A673 (cell line): ENCODE measurements around the gene ZNF577. TPM values are rescaled to one million over a fixed set of nuclear protein-coding genes. Genes with fewer than 3 reads are reported as not detected.

Experiments used
- BruUV-seq: library from RNA; stranded (reverse); fragments of 400-500 nt; replicated peaks from 2 replicates; lab custom pipeline; 2021; lab: Mats Ljungman, UMichigan
- CTCF ChIA-PET: fragments of 300-600 bp; sonication (Branson Sonifier 250); formaldehyde crosslinking; loops from one replicate; lab custom pipeline; 2022; ENCODE audit warnings: antibody characterized with exemption; lab: Charles Lee
- POLR2A ChIA-PET: fragments of 300-600 bp; sonication (Branson Sonifier 250); formaldehyde crosslinking; loops from one replicate; lab custom pipeline; 2022; ENCODE audit warnings: antibody characterized with exemption; ENCODE audit not compliant: low non-redundant PET; lab: Charles Lee
- DNase-seq: peaks from one replicate; pipeline ENCODE4 v3.0.0-alpha.2; 2015; ENCODE audit warnings: low spot score
- H3K27ac ChIP-seq: fragments of 200-600 bp; sonication (generic); 2 replicates; pipeline ENCODE4 v1.5.1; 2016; ENCODE audit warnings: mixed run types, low read depth, mild to moderate bottlenecking, mixed read lengths, antibody characterized with exemption, low read length; ENCODE audit not compliant: poor library complexity, severe bottlenecking
- H3K27me3 ChIP-seq: fragments of 200-600 bp; sonication (generic); replicated peaks from 2 replicates; pipeline ENCODE4 v1.6.1; 2017; ENCODE audit warnings: mixed run types, low read depth, mild to moderate bottlenecking, mixed read lengths, antibody characterized with exemption, low read length; ENCODE audit not compliant: insufficient read depth, poor library complexity
- H3K36me3 ChIP-seq: fragments of 200-600 bp; sonication (generic); 2 replicates; pipeline ENCODE4 v1.6.1; 2016; ENCODE audit warnings: mixed run types, mild to moderate bottlenecking, mixed read lengths, antibody characterized with exemption, low read length; ENCODE audit not compliant: insufficient read depth, poor library complexity, severe bottlenecking
- H3K4me1 ChIP-seq: fragments of 200-600 bp; sonication (generic); 2 replicates; pipeline ENCODE4 v1.6.1; 2017; ENCODE audit warnings: mixed run types, mild to moderate bottlenecking, mixed read lengths, antibody characterized with exemption, low read length; ENCODE audit not compliant: insufficient read depth, poor library complexity, severe bottlenecking
- H3K4me3 ChIP-seq: fragments of 200-600 bp; sonication (generic); 2 replicates; pipeline ENCODE4 v1.5.1; 2016; ENCODE audit warnings: low read depth, mixed run types, mild to moderate bottlenecking, mixed read lengths, low read length; ENCODE audit not compliant: poor library complexity, severe bottlenecking
- H3K9me3 ChIP-seq: fragments of 200-600 bp; sonication (generic); 2 replicates; pipeline ENCODE4 v1.6.1; 2016; ENCODE audit warnings: mixed run types, low read depth, mild to moderate bottlenecking, mixed read lengths, antibody characterized with exemption, low read length; ENCODE audit not compliant: poor library complexity, severe bottlenecking
- EZH2 ChIP-seq: fragments of 200-600 bp; sonication (generic); IDR thresholded peaks from 2 replicates; pipeline ENCODE4 v1.6.1; 2017; ENCODE audit warnings: borderline replicate concordance, low read depth, mild to moderate bottlenecking, mixed read lengths, antibody characterized with exemption, low read length; ENCODE audit not compliant: poor library complexity, severe bottlenecking
- intact Hi-C: fragments of 100-400 bp; cut with micrococcal nuclease; formaldehyde crosslinking; loops from one replicate; pipeline ENCODE4 v1.10.0; 2022; ENCODE audit not compliant: unreplicated experiment
- total RNA-seq: library from RNA; stranded (reverse); gene quantifications from 2 replicates; pipeline ENCODE4 v1.2.3, GENCODE V29; 2021
- TF ChIP-seq, protein P1 (sequence below): fragments of 300-800, 200-600 bp; sonication (generic); conservative IDR thresholded peaks from 2 replicates; pipeline ENCODE4 v1.5.1; 2017; ENCODE audit warnings: low read depth, mild to moderate bottlenecking, antibody characterized with exemption, low read length, moderate library complexity, mixed read lengths

Gene ZNF577
- total RNA-seq, 1 experiment from 2014 or later, result 7.0 TPM

DNA sequence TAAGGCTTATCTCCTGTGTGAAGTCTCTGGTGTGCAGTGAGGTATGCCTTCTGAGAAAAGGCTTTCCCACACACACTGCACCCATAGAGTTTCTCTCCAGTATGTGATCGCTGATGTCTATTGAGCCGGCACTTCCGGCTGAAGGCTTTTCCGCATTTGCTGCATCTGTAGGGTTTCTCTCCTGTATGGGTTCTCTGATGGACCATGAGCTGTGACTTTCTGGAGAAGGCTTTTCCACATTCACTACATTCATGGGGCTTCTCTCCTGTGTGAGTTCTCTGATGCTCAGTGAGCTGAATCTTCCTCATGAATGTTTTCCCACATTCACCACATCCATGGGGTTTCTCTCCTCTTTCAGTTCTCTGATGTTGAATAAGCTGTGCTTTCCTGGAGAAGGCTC lies 14.7 kb downstream of the ZNF577 start:
- CTCF ChIA-PET, result interaction anchor here (0.5 kb wide), 1 partner anchor 624 kb away, joined by 3 read pairs; no protein-coding TSS in a partner anchor
- TF ChIP-seq, protein P1, sequence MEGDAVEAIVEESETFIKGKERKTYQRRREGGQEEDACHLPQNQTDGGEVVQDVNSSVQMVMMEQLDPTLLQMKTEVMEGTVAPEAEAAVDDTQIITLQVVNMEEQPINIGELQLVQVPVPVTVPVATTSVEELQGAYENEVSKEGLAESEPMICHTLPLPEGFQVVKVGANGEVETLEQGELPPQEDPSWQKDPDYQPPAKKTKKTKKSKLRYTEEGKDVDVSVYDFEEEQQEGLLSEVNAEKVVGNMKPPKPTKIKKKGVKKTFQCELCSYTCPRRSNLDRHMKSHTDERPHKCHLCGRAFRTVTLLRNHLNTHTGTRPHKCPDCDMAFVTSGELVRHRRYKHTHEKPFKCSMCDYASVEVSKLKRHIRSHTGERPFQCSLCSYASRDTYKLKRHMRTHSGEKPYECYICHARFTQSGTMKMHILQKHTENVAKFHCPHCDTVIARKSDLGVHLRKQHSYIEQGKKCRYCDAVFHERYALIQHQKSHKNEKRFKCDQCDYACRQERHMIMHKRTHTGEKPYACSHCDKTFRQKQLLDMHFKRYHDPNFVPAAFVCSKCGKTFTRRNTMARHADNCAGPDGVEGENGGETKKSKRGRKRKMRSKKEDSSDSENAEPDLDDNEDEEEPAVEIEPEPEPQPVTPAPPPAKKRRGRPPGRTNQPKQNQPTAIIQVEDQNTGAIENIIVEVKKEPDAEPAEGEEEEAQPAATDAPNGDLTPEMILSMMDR, result no peak
- no peak for TF ChIP-seq EZH2
- Histone ChIP-seq H3K4me1 (no peaks in the 10 kb centered on the region), H3K27ac (no peak overlapping the region), H3K27me3 (no peaks in the 10 kb centered on the region), H3K9me3 (peaks cover 44% of the 10 kb centered on the region), H3K4me3 (no peak overlapping the region), H3K36me3 (no peaks in the 10 kb centered on the region)
- no peak for DNase-seq
- intact Hi-C loops, result no loop called here
- BruUV-seq, result no TSS peak
- POLR2A ChIA-PET, result no interaction called here

DNA sequence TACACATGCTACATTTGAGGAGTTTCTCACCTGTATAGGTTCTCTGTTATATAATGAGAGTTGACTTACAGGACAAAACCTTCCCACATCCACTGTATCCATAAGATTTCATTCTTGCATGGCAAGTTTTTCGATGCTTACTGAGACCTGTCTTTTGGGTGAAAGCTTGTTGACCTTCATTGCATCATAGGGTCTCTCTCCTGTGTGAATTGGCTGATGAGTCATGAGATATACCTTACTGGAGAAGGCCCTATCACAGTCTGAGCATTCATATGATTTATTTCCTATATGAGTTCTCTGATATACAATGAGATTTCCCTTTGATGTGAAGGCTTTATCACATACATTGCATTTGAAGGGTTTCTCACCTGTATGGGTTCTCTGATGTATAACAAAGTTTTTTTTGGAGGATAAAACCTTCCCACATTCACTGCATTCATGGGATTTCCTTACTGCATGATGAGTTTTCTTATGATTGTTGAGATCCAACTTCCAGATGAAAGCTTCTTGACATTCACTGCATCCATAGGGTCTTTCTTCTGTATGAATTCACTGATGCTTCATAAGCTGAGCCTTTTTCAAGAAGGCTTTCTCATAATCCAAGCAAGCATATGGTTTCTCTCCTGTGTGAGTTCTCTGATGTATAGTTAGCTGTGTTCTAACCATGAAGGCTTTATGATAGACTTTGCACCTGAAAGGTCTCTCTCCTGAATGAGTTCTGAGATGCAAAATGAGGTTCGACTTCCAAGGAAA lies 25.7 kb downstream of the ZNF577 start:
- H3K4me1 ChIP-seq, result no peaks in the 10 kb centered on the region
- ChIA-PET CTCF (no interaction called here), POLR2A (no interaction called here)
- H3K36me3 ChIP-seq, result no peaks in the 10 kb centered on the region
- H3K9me3 ChIP-seq, result peaks cover 68% of the 10 kb centered on the region
- TF ChIP-seq, protein P1, result no peak
- TF ChIP-seq EZH2, result no peak
- no peaks in the 10 kb centered on the region for H3K27me3 ChIP-seq
- no TSS peak for BruUV-seq
- H3K4me3 ChIP-seq, result no peak overlapping the region
- no peak for DNase-seq
- intact Hi-C loops, result no loop called here
- no peak overlapping the region for H3K27ac ChIP-seq

DNA sequence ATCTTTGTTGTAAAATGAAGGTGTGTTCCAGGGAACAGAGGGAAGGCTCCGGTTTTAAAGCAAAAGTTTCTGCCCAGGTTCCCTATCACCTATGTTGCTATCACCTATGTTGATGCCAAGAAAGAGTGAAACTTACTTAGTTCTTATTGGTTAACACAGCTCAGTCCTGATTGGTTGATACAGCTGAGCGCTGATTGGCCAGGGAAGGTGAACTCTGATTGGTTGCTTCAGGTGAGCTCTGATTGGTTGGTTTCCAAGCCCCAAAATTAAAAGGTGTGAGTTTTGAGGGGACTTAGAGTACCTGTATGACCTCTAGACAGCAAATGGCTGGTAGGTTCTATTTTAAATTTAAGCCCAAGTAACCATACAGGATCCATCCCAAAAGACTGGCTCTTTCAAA lies 50.6 kb downstream of the ZNF577 start:
- DNase-seq, result no peak
- H3K27me3 ChIP-seq, result no peaks in the 10 kb centered on the region
- H3K36me3 ChIP-seq, result no peaks in the 10 kb centered on the region
- ChIA-PET POLR2A (no interaction called here), CTCF (no interaction called here)
- no peaks in the 10 kb centered on the region for H3K4me1 ChIP-seq
- TF ChIP-seq, protein P1, result no peak
- no peak for TF ChIP-seq EZH2
- BruUV-seq, result no TSS peak
- intact Hi-C loops, result no loop called here
- H3K9me3 ChIP-seq, result peaks cover 5% of the 10 kb centered on the region
- H3K27ac ChIP-seq, result no peak overlapping the region
- H3K4me3 ChIP-seq, result no peak overlapping the region
